OCI-LY3 (cell line): Measurements from ENCODE around the gene SPDEF.

Experiments
- H2AFZ ChIP-seq: fragments of 200-600, 300-600 bp; shearing (Covaris generic); 2 replicates; pipeline ENCODE4 v1.6.0; 2014; ENCODE audit warnings: antibody characterized with exemption, low read depth, low read length
- H3K27ac ChIP-seq: fragments of 200-600, 300-600 bp; sonication (generic); 2 replicates; pipeline ENCODE4 v1.5.1; 2014; ENCODE audit warnings: mild to moderate bottlenecking, low read length, moderate library complexity, mixed read lengths
- H3K27me3 ChIP-seq: fragments of 200-600, 300-600 bp; sonication (generic); 2 replicates; pipeline ENCODE4 v1.6.1; 2014; ENCODE audit warnings: low read depth, low read length, mixed read lengths
- H3K36me3 ChIP-seq: fragments of 200-600, 300-600 bp; sonication (generic); replicated peaks from 2 replicates; pipeline ENCODE3; 2014; ENCODE audit warnings: low read depth, low read length, mixed read lengths
- H3K4me1 ChIP-seq: fragments of 300-600, 200-600 bp; sonication (generic); 2 replicates; pipeline ENCODE4 v1.6.1; 2014; ENCODE audit warnings: low read length, mixed read lengths
- H3K4me2 ChIP-seq: fragments of 200-600, 300-600 bp; sonication (generic); 2 replicates; pipeline ENCODE4 v1.6.1; 2014; ENCODE audit warnings: low read length, mixed read lengths
- H3K4me3 ChIP-seq: fragments of 300-600, 200-600 bp; sonication (generic); 2 replicates; pipeline ENCODE4 v1.5.1; 2014; ENCODE audit warnings: antibody characterized with exemption, mild to moderate bottlenecking, low read length, moderate library complexity
- H3K79me2 ChIP-seq: fragments of 300-600, 200-600 bp; shearing (Covaris generic); 2 replicates; pipeline ENCODE4 v1.6.1; 2014; ENCODE audit warnings: mild to moderate bottlenecking, low read length, mixed read lengths
- H3K9ac ChIP-seq: fragments of 300-600, 200-600 bp; shearing (Covaris generic); 2 replicates; pipeline ENCODE4 v1.6.0; 2014; ENCODE audit warnings: mild to moderate bottlenecking, low read length, moderate library complexity
- H3K9me3 ChIP-seq: fragments of 200-600, 300-600 bp; shearing (Covaris generic); 2 replicates; pipeline ENCODE4 v1.6.1; 2014; ENCODE audit warnings: low read length, mixed read lengths; ENCODE audit not compliant: insufficient read depth
- H4K20me1 ChIP-seq: fragments of 200-600, 300-600 bp; sonication (generic); 2 replicates; pipeline ENCODE4 v1.6.1; 2016; ENCODE audit warnings: low read length, mixed read lengths; ENCODE audit not compliant: insufficient read depth
- EZH2phosphoT487 ChIP-seq: fragments of 200-600 bp; shearing (Covaris generic); IDR thresholded peaks from 2 replicates; pipeline ENCODE4 v1.6.1; 2018; ENCODE audit warnings: antibody characterized with exemption, mixed run types, low read depth
- TF ChIP-seq, protein P1 (sequence below): fragments of 200-600, 300-600 bp; sonication (generic); IDR thresholded peaks from 2 replicates; pipeline ENCODE4 v1.5.1; 2014; ENCODE audit warnings: antibody characterized with exemption, low read length, low read depth

The SPDEF gene

GRCh38 chr6:34562861-34563512, 6.9 kb upstream of the SPDEF start:
- H3K27ac ChIP-seq = no peak overlapping the region
- no peaks in the 10 kb centered on the region for H3K36me3 ChIP-seq
- H4K20me1 ChIP-seq = no peaks in the 10 kb centered on the region
- no peak overlapping the region for H3K4me2 ChIP-seq
- no peaks in the 10 kb centered on the region for H3K9me3 ChIP-seq
- no peaks in the 10 kb centered on the region for H3K4me1 ChIP-seq
- TF ChIP-seq EZH2phosphoT487 = no peak
- TF ChIP-seq, protein P1, sequence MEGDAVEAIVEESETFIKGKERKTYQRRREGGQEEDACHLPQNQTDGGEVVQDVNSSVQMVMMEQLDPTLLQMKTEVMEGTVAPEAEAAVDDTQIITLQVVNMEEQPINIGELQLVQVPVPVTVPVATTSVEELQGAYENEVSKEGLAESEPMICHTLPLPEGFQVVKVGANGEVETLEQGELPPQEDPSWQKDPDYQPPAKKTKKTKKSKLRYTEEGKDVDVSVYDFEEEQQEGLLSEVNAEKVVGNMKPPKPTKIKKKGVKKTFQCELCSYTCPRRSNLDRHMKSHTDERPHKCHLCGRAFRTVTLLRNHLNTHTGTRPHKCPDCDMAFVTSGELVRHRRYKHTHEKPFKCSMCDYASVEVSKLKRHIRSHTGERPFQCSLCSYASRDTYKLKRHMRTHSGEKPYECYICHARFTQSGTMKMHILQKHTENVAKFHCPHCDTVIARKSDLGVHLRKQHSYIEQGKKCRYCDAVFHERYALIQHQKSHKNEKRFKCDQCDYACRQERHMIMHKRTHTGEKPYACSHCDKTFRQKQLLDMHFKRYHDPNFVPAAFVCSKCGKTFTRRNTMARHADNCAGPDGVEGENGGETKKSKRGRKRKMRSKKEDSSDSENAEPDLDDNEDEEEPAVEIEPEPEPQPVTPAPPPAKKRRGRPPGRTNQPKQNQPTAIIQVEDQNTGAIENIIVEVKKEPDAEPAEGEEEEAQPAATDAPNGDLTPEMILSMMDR = no peak
- no peak overlapping the region for H3K9ac ChIP-seq
- no peak overlapping the region for H3K4me3 ChIP-seq
- no peak overlapping the region for H2AFZ ChIP-seq
- H3K27me3 ChIP-seq = no peaks in the 10 kb centered on the region
- no peaks in the 10 kb centered on the region for H3K79me2 ChIP-seq

DNA sequence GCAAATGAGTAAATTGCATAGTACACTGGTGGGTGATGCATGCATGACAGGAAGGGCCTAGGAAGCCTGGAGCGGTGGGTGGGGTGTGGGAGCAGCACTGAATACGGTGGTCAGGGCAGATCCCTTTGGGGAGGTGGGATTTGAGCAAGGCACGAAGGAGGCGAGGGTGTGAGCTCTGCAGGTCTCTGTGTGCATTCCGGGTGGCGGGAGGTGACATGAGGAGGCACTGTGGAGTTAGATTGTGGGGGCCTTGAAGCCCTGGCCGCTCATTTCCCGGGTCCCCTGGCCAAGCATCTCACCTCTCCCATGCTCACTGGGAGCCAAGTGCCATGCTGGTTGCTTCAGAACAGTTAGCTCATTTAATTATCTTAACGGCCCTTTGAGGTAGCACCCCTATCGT, 6.2 kb upstream of the SPDEF start:
- no peak overlapping the region for H3K27ac ChIP-seq
- no peaks in the 10 kb centered on the region for H3K36me3 ChIP-seq
- no peak overlapping the region for H3K4me3 ChIP-seq
- no peaks in the 10 kb centered on the region for H3K4me1 ChIP-seq
- no peak overlapping the region for H2AFZ ChIP-seq
- no peak overlapping the region for H3K4me2 ChIP-seq
- H3K27me3 ChIP-seq = no peaks in the 10 kb centered on the region
- no peaks in the 10 kb centered on the region for H4K20me1 ChIP-seq
- H3K9ac ChIP-seq = no peak overlapping the region
- TF ChIP-seq, protein P1 = no peak
- no peak for TF ChIP-seq EZH2phosphoT487
- H3K79me2 ChIP-seq = no peaks in the 10 kb centered on the region
- no peaks in the 10 kb centered on the region for H3K9me3 ChIP-seq

DNA sequence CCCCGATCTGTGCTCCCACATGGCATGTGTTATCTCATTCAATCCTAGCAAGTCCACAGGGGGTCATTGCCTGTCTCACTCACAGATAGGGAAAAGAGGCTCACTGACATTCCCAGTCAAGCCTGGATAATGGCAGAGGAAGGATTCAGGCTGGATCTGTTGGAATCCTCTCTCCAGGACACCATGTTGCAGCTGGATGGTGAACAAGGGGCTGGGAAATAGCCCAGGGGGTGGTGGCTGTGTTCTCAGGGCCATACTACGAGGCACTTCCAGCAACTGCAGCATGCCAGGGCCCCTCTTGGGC, 5.0 kb upstream of the SPDEF start:
- no peak for TF ChIP-seq EZH2phosphoT487
- TF ChIP-seq, protein P1 = no peak
- no peaks in the 10 kb centered on the region for H3K79me2 ChIP-seq
- H3K4me3 ChIP-seq = no peak overlapping the region
- no peaks in the 10 kb centered on the region for H3K36me3 ChIP-seq
- no peaks in the 10 kb centered on the region for H3K9me3 ChIP-seq
- H3K27ac ChIP-seq = no peak overlapping the region
- no peaks in the 10 kb centered on the region for H3K27me3 ChIP-seq
- H3K9ac ChIP-seq = no peak overlapping the region
- H4K20me1 ChIP-seq = no peaks in the 10 kb centered on the region
- no peaks in the 10 kb centered on the region for H3K4me1 ChIP-seq
- H3K4me2 ChIP-seq = no peak overlapping the region
- no peak overlapping the region for H2AFZ ChIP-seq

GRCh38 chr6:34560366-34561226, 4.5 kb upstream of the SPDEF start:
- Histone ChIP-seq H3K27me3 (no peaks in the 10 kb centered on the region), H3K36me3 (no peaks in the 10 kb centered on the region), H3K4me1 (no peaks in the 10 kb centered on the region), H3K4me2 (no peak overlapping the region), H3K4me3 (no peak overlapping the region), H3K79me2 (no peaks in the 10 kb centered on the region), H3K9me3 (no peaks in the 10 kb centered on the region), H2AFZ (no peak overlapping the region), H3K27ac (no peak overlapping the region), H3K9ac (no peak overlapping the region), H4K20me1 (no peaks in the 10 kb centered on the region)
- TF ChIP-seq, protein P1 = 0 out of 2 replicates have a peak, but pooled peaks have one; percentile 4
- TF ChIP-seq EZH2phosphoT487 = no peak
